GM12892 (cell line): ENCODE data around the gene BCL7A.
"Not testable (repeated sequence)": the region's sequence is repeated elsewhere in the genome, so short reads cannot be mapped to it uniquely, and the experiment has no call there.

ENCODE experiments used
- DNase-seq: peaks from one replicate; pipeline ENCODE4 v3.0.0; 2011; ENCODE audit not compliant: insufficient read length
- FAIRE-seq: peaks from 2 replicates; lab custom pipeline; 2011; peaks lifted over from hg19 to GRCh38; lab: Jason Lieb, UNC
- POLR2A ChIP-seq: IDR thresholded peaks from 2 replicates; pipeline ENCODE4 v1.6.1; 2011; ENCODE audit warnings: low read depth, low read length, control low read depth
- POLR2AphosphoS5 ChIP-seq: IDR thresholded peaks from 2 replicates; pipeline ENCODE4 v1.6.1; 2011; ENCODE audit warnings: low read depth, low read length, control low read depth
- TAF1 ChIP-seq: IDR thresholded peaks from 2 replicates; pipeline ENCODE4 v1.6.1; 2011; ENCODE audit warnings: low read depth, mild to moderate bottlenecking, control low read depth, low read length, borderline replicate concordance

The BCL7A gene

DNA sequence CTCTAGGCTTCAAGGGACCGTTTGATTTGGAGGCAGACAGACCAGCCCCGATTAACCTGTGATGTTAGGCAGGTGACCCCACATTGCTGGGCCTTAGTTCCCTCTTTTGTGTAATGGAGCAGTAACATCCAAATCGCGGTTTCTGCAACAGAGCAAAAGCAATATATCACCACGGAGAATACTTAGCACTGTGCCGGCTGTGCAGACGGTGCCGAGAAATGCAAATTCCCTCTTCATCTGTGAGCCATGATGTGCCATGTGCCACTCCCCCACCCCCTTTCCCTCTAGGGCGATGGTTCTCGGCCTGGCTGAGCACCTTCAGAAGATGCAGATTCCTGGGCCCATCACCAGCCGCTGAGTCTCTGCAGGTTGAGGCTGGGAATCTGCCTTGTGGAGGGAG, 10.9 kb downstream of the BCL7A start:
- peak; percentile 77 for FAIRE-seq
- no peak for DNase-seq

DNA sequence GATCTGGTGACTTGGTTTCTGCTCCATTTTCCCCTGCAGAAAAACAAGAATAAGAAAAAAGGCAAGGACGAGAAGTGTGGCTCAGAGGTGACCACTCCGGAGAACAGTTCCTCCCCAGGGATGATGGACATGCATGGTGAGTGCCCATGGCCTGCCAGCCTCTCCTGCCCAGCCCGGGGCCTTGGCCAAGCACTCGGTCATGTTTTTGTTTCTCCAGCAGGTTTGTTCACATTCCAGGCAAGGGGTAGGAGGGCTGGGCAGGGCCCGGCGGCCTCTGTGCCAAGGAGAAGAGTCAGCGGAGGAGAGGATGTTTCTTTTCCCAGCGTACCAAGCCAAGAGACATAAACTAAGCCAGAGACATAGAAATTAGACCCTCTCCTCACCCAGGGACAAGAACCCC, 13.6 kb downstream of the BCL7A start:
- TF ChIP-seq TAF1 (no peak), POLR2AphosphoS5 (no peak)
- FAIRE-seq (no peak), DNase-seq (no peak)

More for the DNA sequence above, 10.9 kb downstream of the BCL7A start:
- TF ChIP-seq POLR2A (no peak), TAF1 (no peak), POLR2AphosphoS5 (no peak)

DNA sequence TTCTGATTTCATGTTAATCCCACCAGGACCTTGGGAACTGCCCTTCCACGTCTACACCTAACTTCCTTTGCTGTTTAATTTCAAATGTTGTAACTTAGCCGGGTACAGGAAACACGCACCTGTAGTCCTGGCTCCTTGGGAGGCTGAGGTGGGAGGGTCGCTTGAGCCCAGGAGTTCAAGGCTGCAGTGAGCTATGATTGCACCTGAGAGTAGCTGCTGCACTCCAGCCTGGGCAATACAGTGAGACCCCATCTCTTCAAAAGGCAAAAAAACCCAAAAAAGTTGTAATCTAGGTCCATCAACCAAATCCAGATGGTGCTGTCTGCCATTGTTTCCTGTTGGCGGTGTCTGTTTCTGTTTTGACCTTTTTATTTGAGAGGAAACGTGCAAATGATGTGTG, 14.5 kb downstream of the BCL7A start:
- TF ChIP-seq TAF1 = no peak
- no peak for TF ChIP-seq POLR2A
- TF ChIP-seq POLR2AphosphoS5 = no peak

DNA sequence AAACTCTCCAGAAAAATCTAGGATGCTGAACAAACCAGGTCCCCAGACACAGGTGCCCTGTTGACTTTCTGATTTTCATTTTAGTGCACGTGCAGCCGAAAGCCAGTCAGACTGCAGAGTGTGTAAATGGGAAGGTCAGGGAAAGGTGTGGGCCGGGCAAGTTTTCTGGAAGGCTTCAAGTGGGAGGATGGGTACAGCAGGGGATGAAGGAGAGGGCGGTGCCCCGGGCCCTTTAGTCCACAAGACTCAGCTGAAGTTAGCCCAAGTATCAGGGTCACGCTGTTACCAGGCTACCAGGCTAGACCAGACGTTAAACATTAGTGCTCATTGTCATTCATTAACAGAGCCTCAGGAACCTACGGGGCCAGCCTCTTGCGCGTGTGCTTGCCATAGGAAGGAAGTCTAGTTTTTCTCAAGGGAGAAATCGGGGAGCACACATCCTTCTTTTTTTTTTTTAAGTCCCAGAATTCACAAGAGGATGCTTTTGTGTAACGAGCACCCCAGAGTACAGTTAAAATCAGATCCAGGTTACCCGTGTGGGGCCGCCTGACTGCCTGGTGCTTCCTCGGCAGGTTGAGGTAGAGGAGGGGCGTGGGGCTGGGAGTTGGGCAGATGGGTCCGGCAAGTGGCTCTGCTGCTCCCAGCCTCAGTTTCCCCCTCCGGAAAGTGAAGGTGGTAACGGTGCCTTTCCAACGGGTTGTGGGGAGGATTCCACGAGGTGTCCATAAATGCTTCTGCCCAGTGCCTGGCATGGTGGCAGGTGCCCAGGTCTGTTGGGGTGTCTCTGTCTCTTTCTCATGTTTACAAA, 19.1 kb downstream of the BCL7A start:
- TF ChIP-seq POLR2AphosphoS5 (no peak), POLR2A (no peak), TAF1 (no peak)
- DNase-seq (no peak), FAIRE-seq (no peak)

More for the DNA sequence above, 14.5 kb downstream of the BCL7A start:
- DNase-seq (no peak), FAIRE-seq (no peak)

DNA sequence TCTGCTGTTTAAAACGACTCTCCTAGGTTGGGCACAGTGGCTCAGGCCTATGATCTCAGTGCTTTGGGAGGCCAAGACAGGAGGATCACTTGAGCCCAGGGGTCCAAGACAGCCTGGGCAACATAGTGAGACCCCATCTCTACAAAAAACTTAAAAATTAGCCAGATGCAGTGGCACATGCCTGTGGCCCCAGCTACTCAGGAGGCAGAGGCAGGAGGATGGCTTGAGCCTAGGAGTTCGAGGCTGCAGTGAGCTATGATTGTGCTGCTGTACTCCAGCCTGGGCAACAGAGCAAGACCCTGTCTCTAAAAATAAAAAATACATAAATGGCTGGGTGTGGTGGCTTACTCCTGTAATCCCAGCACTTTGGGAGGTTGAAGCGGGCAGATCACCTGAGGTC, 19.8 kb downstream of the BCL7A start:
- not testable (repeated sequence) for FAIRE-seq

DNA sequence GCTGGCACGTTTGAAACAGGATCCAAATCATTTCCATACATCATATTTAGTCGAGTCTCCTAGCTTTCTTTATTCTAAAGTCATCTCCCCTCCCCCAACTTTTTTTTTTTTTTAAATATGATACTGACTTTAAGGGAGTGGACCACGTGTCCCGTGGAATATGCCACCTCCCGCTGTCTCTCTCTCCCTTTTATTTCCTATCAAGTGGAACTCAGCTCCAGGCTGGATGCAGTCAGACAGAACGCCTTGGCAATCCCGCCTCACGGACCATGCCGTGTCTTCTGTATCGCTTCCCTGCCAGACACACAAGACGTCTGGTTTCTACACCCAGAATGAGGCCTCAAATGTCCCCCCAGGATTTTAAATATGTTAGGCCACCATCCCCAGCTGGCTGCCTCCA, 21.2 kb downstream of the BCL7A start:
- no peak for TF ChIP-seq POLR2A
- no peak for TF ChIP-seq TAF1
- TF ChIP-seq POLR2AphosphoS5 = no peak
- DNase-seq = no peak
- FAIRE-seq = no peak

More for the DNA sequence above, 19.8 kb downstream of the BCL7A start:
- DNase-seq = not testable (repeated sequence)

DNA sequence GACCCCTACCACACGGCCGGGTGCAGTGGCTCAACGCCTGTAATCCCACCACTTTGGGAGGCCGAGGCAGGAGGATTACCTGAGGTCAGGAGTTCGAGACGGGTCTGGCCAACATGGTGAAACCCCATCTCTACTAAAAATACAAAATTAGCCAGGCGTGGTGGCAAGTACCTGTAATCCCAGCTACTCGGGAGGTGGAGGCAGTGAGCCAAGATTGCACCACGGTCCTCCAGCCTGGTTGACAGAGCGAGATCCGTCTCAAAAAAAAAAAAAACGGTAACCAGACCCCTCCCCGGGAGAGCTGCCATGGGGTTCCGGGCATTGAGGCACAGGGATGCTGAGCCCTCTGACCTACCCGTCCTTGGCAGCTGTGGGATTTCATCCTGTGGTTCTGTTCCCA, 21.8 kb downstream of the BCL7A start:
- no peak for FAIRE-seq

DNA sequence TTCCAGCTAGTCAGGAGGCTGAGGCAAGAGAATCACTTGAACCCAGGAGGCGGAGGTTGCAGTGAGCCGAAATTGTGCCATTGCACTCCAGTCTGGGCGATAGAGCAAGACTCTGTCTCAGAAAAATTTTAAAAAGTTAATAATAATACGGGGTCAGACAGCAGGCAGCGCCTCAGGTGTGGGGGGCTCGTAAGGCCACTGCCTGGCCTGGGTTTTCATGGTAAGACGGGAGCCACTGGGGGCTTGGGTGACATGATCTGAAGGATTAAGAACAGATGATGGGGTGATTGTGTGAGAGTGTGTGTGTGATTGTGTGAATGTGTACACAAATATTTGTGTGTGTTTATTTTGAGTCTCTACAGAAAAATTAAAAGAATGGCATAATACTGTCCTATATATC, 23.6 kb downstream of the BCL7A start:
- DNase-seq = no peak
- TF ChIP-seq POLR2AphosphoS5 (no peak), TAF1 (no peak), POLR2A (no peak)
- no peak for FAIRE-seq

More for the DNA sequence above, 21.8 kb downstream of the BCL7A start:
- no peak for DNase-seq
- no peak for TF ChIP-seq POLR2A
- no peak for TF ChIP-seq TAF1
- TF ChIP-seq POLR2AphosphoS5 = no peak

DNA sequence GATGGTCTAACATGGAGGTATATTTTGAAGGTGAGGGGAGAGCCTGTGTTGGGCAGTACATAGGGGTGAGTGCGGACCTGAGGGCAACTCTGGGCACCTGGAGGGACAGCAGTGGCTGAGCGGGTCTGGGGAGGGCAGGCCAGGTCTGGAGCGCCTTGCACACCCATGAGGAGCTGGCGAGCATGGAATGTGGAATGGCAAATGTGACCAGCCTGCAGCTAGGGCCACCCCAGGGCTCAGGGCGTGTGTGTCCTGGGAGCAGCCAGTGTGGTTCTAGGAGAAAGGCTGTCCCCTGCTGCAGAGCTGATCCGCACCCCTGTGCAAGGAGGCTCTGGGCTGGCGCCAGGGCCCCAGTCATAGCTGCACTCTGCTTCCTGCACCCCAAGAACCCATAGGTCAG, 24.5 kb downstream of the BCL7A start:
- TF ChIP-seq POLR2A (no peak), TAF1 (no peak), POLR2AphosphoS5 (no peak)
- no peak for DNase-seq
- no peak for FAIRE-seq

DNA sequence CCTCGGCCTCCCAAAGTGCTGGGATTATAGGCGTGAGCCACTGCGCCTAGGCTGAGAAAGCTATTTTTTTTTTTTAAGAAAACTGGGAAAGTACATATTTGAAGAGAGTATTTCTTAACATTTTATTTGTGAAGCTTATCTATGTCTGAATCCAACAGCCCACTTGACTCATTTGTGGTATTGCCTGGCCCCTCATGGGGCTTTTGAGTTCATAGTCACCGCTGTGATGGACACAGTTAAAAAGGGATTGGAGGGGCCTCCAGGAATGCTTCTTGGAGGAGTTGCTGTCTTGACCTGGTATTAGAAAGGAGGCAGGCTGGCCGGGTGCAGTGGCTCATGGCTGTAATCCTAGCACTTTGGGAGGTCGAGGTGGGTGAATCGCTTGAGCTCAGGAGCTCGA, 26.5 kb downstream of the BCL7A start:
- TF ChIP-seq TAF1 (no peak), POLR2A (no peak), POLR2AphosphoS5 (no peak)
- FAIRE-seq (no peak), DNase-seq (no peak)

DNA sequence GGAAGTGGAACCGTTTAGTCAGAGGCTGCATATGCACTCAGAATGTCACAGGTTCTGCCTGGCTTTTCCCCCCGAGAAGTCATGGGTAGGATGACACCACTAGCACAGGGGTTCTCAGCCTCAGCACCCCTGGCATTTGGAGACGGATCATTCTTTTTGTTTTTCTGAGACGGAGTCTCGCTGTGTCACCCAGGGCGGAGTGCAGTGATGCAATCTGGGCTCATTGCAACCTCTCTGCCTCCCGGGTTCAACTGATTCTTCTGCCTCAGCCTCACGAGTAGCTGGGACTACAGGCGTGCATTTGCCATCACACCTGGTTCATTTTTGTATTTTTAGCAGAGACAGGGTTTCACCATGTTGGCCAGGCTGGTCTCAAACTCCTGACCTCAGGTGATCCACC, 28.1 kb downstream of the BCL7A start:
- DNase-seq (no peak), FAIRE-seq (no peak)

DNA sequence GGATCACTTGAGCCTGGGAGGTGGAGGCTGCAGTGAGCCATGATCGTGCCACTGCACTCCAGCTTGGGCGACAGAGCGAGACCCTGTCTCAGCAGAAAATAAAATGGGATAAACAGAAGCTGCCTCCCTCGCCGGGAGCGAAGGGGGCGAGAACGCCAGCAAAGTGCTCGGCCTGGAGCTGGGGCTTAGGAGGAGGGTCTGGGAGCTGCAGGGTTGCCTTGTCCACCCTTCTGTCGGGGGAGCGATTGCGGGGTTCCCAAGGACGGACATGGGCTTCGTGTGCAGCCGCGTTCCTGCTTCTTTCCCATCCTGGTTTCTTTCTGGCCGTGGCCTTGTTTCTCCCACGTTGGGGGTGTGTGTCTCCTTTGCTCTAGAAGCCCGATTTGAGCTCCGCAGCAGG, 29.0 kb downstream of the BCL7A start:
- DNase-seq (no peak), FAIRE-seq (no peak)
- TF ChIP-seq TAF1 (no peak), POLR2AphosphoS5 (no peak), POLR2A (no peak)

More for the DNA sequence above, 28.1 kb downstream of the BCL7A start:
- no peak for TF ChIP-seq POLR2A
- no peak for TF ChIP-seq POLR2AphosphoS5
- no peak for TF ChIP-seq TAF1
